Nasal cavity respiratory epithelium epithelial cell of viscerocranial mucosa (primary cell): ENCODE data around the gene FDXR. TPM values are rescaled to one million over a fixed set of nuclear protein-coding genes. Genes with fewer than 3 reads are reported as not detected.

Source experiments
- total RNA-seq: library from RNA; depleted of rRNA; stranded (reverse); fragments of >200 nt; gene quantifications from 2 replicates; pipeline ENCODE4 v1.2.3, GENCODE V29; 2014

Gene FDXR
- 18.6 and 52.3 TPM in 2 replicates for total RNA-seq

GRCh38 chr17:74872313-74873036 is at the start of gene FDXR:
Gene FDXR (minus strand): TSS chr17:74872994. CDS start chr17:74872944, 50 bp downstream.

GRCh38 chr17:74892974-74893911 is 20.4 kb upstream of the FDXR start, which contains the start of gene FADS6:
Gene FADS6 (minus strand): TSS chr17:74893633. CDS start chr17:74893595, 38 bp downstream.

GRCh38 chr17:74859459-74860228 is 13.2 kb downstream of the FDXR start, which contains the start of gene GRIN2C:
Gene GRIN2C (minus strand): TSS chr17:74859885. CDS start chr17:74855092, 4,793 bp downstream.

Other genes starting within 250 kb of the FDXR start
- not detected in 2 replicates for gene CD300E, start 249.3 kb downstream of the FDXR start, total RNA-seq
- not detected in 2 replicates for gene CD300LF, start 160.1 kb downstream of the FDXR start, total RNA-seq
- gene RAB37, start 135.7 kb downstream of the FDXR start, total RNA-seq: 0.28 TPM in 1 of 2 replicates, not detected in the other
- 34.5 and 208 TPM in 2 replicates for gene NHERF1, start 124.4 kb downstream of the FDXR start, total RNA-seq
- gene NAT9, start 96.6 kb downstream of the FDXR start, total RNA-seq: 30.1 and 33.3 TPM in 2 replicates
- under 0.01 and 0.14 TPM in 2 replicates for gene GRIN2C, start 13.1 kb downstream of the FDXR start, total RNA-seq
- gene FADS6, start 20.6 kb upstream of the FDXR start, total RNA-seq: 0.21 and 0.34 TPM in 2 replicates
- 3.3 and 3.4 TPM in 2 replicates for gene USH1G, start 50.3 kb upstream of the FDXR start, total RNA-seq
- gene OTOP2, start 51.3 kb upstream of the FDXR start, total RNA-seq: 0.34 TPM in 1 of 2 replicates, not detected in the other
- 0.34 TPM in 1 of 2 replicates, not detected in the other for gene OTOP3, start 62.9 kb upstream of the FDXR start, total RNA-seq
- 0.71 and 6.8 TPM in 2 replicates for gene HID1, start 99.8 kb upstream of the FDXR start, total RNA-seq
- 6.2 and 12.5 TPM in 2 replicates for gene CDR2L, start 114.6 kb upstream of the FDXR start, total RNA-seq
- gene MRPL58, start 139.7 kb upstream of the FDXR start, total RNA-seq: 20.9 and 26.7 TPM in 2 replicates
- 159 and 181 TPM in 2 replicates for gene ATP5PD, start 174.0 kb upstream of the FDXR start, total RNA-seq
- gene KCTD2, start 174.2 kb upstream of the FDXR start, total RNA-seq: 8.5 and 13.8 TPM in 2 replicates
- gene SLC16A5, start 215.0 kb upstream of the FDXR start, total RNA-seq: 19.1 and 20.5 TPM in 2 replicates
- 2.7 and 4.3 TPM in 2 replicates for gene ARMC7, start 237.0 kb upstream of the FDXR start, total RNA-seq